NT2/D1 (cell line): Measurements from ENCODE around the gene MAML1.

Experiments used
- DNase-seq: peaks from one replicate; pipeline ENCODE4 v3.0.0-alpha.2; 2011; ENCODE audit warnings: low read depth, low spot score
- H3K27me3 ChIP-seq: 2 replicates; pipeline ENCODE4 v1.6.0; 2011; ENCODE audit warnings: mild to moderate bottlenecking; ENCODE audit not compliant: insufficient read length, insufficient read depth
- H3K36me3 ChIP-seq: 2 replicates; pipeline ENCODE4 v1.6.1; 2011; ENCODE audit warnings: mild to moderate bottlenecking, low read length, mixed read lengths; ENCODE audit not compliant: insufficient read depth, insufficient read length
- H3K4me1 ChIP-seq: 2 replicates; pipeline ENCODE4 v1.5.1; 2011; ENCODE audit not compliant: insufficient read depth, insufficient read length
- H3K4me3 ChIP-seq: 2 replicates; pipeline ENCODE4 v1.5.1; 2011; ENCODE audit warnings: low read depth; ENCODE audit not compliant: insufficient read length
- H3K9ac ChIP-seq: 2 replicates; pipeline ENCODE4 v1.6.0; 2011; ENCODE audit warnings: low read depth; ENCODE audit not compliant: insufficient read length
- H3K9me3 ChIP-seq: 2 replicates; pipeline ENCODE4 v1.5.1; 2011; ENCODE audit warnings: mild to moderate bottlenecking, low read length; ENCODE audit not compliant: insufficient read depth
- SUZ12 ChIP-seq: IDR thresholded peaks from 2 replicates; pipeline ENCODE4 v1.6.1; 2011; ENCODE audit not compliant: insufficient read length, insufficient read depth; ENCODE audit errors: extremely low read depth
- YY1 ChIP-seq: IDR thresholded peaks from 2 replicates; pipeline ENCODE4 v1.6.1; 2011; ENCODE audit not compliant: insufficient read length, insufficient read depth
- ZNF274 ChIP-seq: IDR thresholded peaks from 2 replicates; pipeline ENCODE4 v1.6.1; 2011; ENCODE audit warnings: mild to moderate bottlenecking, low read depth, low read length

Gene MAML1

DNA sequence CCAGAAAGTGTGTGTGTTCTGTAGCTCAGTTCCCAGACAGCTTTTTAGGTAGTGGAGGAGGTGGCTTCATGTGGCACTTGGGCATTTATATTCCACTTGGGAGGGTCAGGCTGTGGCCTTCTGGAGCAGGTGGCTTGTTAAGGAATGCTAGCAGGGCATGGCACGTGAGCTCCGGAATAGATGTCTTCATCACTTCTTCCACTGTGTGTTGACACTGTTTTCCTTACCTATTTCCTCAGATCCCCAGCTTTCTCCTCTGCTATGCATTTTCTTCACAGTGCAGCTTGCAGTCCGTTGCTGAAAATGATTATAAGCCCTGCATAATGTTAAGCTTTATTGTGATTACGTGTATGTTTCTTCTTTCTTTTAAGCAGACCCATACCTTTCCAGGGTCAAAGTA lies 3.3 kb upstream of the MAML1 start:
- Histone ChIP-seq H3K9me3 (no peaks in the 10 kb centered on the region), H3K27me3 (no peaks in the 10 kb centered on the region), H3K9ac (no peak overlapping the region), H3K4me1 (no peaks in the 10 kb centered on the region), H3K4me3 (no peak overlapping the region), H3K36me3 (peaks cover 48% of the 10 kb centered on the region)
- DNase-seq: no peak
- TF ChIP-seq ZNF274 (no peak), YY1 (no peak), SUZ12 (no peak)

DNA sequence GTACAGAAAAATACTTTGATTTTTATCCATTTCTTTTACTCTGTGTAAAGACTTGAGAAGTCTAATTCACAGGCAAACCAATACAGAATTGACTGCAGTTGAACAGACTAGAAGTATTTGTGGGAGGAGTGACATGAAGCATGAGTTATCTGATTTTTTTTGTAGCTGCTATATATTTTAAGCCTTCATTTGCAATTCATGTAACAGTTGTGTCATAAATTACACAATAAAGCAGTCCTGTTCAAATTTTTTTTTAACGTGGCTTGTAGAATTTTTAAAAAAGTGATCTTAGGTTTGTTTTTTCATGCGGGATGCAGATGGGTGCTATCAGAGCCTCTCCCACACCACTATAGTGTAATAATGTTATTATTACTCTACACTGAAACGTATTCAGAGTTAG lies 2.9 kb upstream of the MAML1 start:
- no peaks in the 10 kb centered on the region for H3K9me3 ChIP-seq
- no peak for TF ChIP-seq SUZ12
- no peak overlapping the region for H3K9ac ChIP-seq
- DNase-seq: no peak
- peaks cover 47% of the 10 kb centered on the region for H3K36me3 ChIP-seq
- H3K4me1 ChIP-seq: no peaks in the 10 kb centered on the region
- no peak overlapping the region for H3K4me3 ChIP-seq
- H3K27me3 ChIP-seq: no peaks in the 10 kb centered on the region

DNA sequence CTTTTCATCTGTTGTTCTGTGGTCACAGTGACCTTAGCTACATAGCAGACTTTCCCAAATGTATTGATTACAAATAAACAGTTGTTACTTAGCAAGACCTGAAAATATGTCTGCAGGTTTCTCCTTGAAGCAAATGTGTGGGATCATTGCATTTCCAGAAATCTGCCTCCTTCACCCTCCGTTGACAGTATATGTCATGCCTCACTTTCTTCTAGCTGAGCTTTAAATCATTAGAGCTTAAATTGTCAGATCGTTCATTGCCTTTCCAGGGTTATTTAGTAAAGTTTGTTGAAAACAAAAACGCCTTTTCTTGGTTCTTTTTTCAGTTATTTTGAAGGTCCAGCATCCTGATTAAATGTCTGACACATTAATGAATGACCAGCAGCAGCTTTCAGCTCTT lies 2.3 kb upstream of the MAML1 start:
- Histone ChIP-seq H3K36me3 (peaks cover 43% of the 10 kb centered on the region), H3K27me3 (no peaks in the 10 kb centered on the region), H3K9ac (no peak overlapping the region), H3K9me3 (no peaks in the 10 kb centered on the region), H3K4me3 (no peak overlapping the region), H3K4me1 (no peaks in the 10 kb centered on the region)
- DNase-seq: no peak
- no peak for TF ChIP-seq SUZ12
- TF ChIP-seq ZNF274: no peak
- no peak for TF ChIP-seq YY1

DNA sequence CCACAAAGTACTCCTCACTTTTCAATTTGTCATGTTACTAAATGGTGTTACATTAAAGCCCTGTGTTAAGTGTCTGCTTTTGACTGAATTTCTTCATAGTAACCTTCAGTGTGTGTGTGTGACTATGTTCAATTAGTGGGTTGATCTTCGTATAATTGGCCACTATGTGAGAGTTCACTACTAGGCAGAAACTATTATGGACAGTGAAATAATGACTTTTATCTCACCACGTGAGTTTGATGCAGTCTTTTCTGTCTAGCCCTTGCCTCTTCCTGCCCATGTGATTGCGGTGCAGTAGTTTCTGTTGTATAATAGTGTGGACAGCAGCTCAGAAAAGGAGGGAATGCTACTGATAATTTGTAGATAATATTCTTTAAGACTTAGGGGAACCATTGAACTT lies 1.8 kb upstream of the MAML1 start:
- peaks cover 45% of the 10 kb centered on the region for H3K36me3 ChIP-seq
- H3K4me3 ChIP-seq: no peak overlapping the region
- H3K27me3 ChIP-seq: no peaks in the 10 kb centered on the region
- H3K9ac ChIP-seq: no peak overlapping the region
- no peaks in the 10 kb centered on the region for H3K4me1 ChIP-seq
- TF ChIP-seq YY1 (no peak), SUZ12 (no peak), ZNF274 (no peak)
- no peak for DNase-seq
- no peaks in the 10 kb centered on the region for H3K9me3 ChIP-seq

DNA sequence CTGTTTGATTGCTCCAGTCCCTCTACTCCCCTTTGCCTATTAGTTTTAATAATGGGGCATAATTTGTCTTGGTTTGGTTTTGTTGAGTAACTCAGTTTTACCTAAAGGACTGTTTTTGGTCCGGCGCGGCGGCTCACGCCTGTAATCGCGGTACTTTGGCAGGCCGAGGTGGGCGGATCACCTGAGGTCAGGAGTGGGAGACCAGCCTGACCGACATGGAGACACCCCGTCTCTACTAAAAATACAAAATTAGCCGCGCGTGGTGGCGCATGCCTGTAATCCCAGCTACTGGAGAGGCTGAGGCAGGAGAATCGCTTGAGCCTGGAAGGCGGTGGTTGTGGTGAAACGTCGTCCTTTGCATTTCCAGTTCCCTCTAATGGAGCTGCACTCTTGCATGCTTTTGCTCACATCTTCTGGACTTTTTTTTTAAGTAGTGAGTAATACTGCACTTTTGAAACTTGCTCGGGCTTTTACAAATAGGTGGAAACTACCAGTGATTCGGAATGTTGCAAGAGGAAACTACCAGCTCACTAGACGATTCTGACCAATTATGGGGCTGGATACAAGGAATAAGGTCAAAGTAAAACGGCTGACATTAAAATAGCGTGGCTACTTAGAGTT lies 721 bp upstream of the MAML1 start:
- Histone ChIP-seq H3K9me3 (no peaks in the 10 kb centered on the region), H3K27me3 (no peaks in the 10 kb centered on the region), H3K9ac (no peak overlapping the region), H3K36me3 (peaks cover 48% of the 10 kb centered on the region), H3K4me3 (no peak overlapping the region), H3K4me1 (no peaks in the 10 kb centered on the region)
- DNase-seq: no peak
- TF ChIP-seq ZNF274 (no peak), SUZ12 (no peak), YY1 (no peak)

DNA sequence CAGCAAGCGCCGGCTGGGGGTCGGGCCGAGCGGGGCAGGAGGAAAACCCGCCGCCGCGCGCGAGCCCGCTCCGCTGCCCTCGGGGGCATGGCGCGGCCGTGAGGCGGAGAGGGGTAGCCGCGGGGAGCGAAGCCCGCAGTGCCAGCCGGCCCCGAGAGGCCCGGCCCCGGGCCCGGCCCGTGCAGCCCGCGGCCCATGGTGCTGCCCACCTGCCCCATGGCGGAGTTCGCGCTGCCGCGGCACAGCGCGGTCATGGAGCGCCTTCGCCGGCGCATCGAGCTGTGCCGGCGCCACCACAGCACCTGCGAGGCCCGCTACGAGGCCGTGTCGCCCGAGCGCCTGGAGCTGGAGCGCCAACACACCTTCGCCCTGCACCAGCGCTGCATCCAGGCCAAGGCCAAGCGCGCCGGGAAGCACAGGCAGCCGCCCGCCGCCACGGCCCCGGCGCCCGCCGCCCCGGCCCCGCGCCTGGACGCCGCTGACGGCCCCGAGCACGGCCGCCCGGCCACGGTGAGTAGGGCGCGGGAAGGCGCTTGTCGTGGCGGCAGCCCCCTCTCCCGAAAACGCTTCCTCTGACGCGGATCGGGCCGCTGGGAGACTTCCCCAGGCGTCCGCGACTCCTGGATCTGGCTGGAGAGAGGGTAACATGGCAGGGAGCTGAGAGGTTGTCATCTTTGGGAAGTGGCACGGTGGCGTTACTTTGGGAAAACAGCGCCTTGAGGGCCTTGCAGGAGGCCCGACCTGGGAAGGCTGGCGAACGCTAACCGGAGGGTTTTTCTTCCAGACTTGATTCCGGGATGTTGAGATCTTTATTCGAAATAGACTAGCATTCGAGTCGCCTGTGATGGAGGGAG lies 523 bp downstream of the MAML1 start:
- TF ChIP-seq ZNF274 (no peak), SUZ12 (no peak), YY1 (no peak)
- Histone ChIP-seq H3K36me3 (peaks cover 47% of the 10 kb centered on the region), H3K4me3 (peak overlapping the region; percentile 89), H3K4me1 (no peaks in the 10 kb centered on the region), H3K27me3 (no peaks in the 10 kb centered on the region), H3K9me3 (no peaks in the 10 kb centered on the region), H3K9ac (peak overlapping the region; percentile 97)
- peak; percentile 15 for DNase-seq

DNA sequence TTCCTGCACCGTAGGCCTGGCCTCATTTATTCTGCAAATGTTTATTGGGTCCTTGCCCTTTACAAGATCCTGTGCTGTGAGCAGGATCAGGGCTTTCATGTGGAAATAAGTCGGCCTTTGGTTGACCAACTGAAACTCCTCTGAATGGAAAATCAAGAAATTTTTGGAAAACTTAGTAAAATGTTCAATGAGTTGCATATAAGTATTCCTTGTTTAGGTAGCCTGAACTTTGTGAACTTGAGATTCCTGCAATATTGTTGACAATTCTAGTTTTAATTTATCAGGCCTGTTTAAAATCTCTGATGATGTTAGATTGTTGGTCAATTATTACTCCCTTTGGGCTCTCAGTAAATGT lies 1.1 kb downstream of the MAML1 start:
- H3K4me3 ChIP-seq: peak overlapping the region; percentile 89
- TF ChIP-seq YY1 (no peak), ZNF274 (no peak), SUZ12 (no peak)
- DNase-seq: no peak
- H3K36me3 ChIP-seq: peaks cover 47% of the 10 kb centered on the region
- peak overlapping the region; percentile 97 for H3K9ac ChIP-seq
- no peaks in the 10 kb centered on the region for H3K4me1 ChIP-seq
- no peaks in the 10 kb centered on the region for H3K9me3 ChIP-seq
- H3K27me3 ChIP-seq: no peaks in the 10 kb centered on the region
